OCI-LY7 (cell line): ENCODE measurements around the gene DUS3L. TPM values are rescaled to one million over a fixed set of nuclear protein-coding genes. Genes with fewer than 3 reads are reported as not detected.

Source experiments
- BruUV-seq: library from RNA; stranded (reverse); fragments of 400-500 nt; replicated peaks from 2 replicates; lab custom pipeline; 2021; lab: Mats Ljungman, UMichigan
- CTCF ChIA-PET: fragments of 300-600 bp; sonication (Branson Sonifier 250); formaldehyde crosslinking; loops from one replicate; lab custom pipeline; 2022; ENCODE audit warnings: antibody characterized with exemption; ENCODE audit not compliant: unreplicated experiment; lab: Charles Lee
- POLR2A ChIA-PET: fragments of 300-600 bp; sonication (Branson Sonifier 250); formaldehyde crosslinking; loops from one replicate; lab custom pipeline; 2022; ENCODE audit warnings: antibody characterized with exemption; lab: Charles Lee
- DNase-seq: peaks from one replicate; pipeline ENCODE4 v3.0.0-alpha.2; 2015; ENCODE audit warnings: low spot score
- H2AFZ ChIP-seq: fragments of 200-600 bp; sonication (generic), shearing (Covaris generic); 2 replicates; pipeline ENCODE4 v1.6.1; 2014; ENCODE audit warnings: mild to moderate bottlenecking, antibody characterized with exemption, low read length, moderate library complexity
- H3K27ac ChIP-seq: fragments of 200-600 bp; sonication (generic); 2 replicates; pipeline ENCODE4 v1.5.1; 2014; ENCODE audit warnings: mixed run types, low read depth, mild to moderate bottlenecking, moderate library complexity, low read length, inconsistent platforms; ENCODE audit not compliant: poor library complexity, severe bottlenecking
- H3K36me3 ChIP-seq: fragments of 200-600 bp; sonication (generic); 2 replicates; pipeline ENCODE4 v1.6.1; 2014; ENCODE audit warnings: mild to moderate bottlenecking, antibody characterized with exemption, low read length, moderate library complexity, mixed read lengths; ENCODE audit not compliant: insufficient read depth
- H3K4me1 ChIP-seq: fragments of 200-600 bp; sonication (generic); 2 replicates; pipeline ENCODE4 v1.5.1; 2014; ENCODE audit warnings: mild to moderate bottlenecking, low read length; ENCODE audit not compliant: insufficient read depth, poor library complexity, severe bottlenecking
- H3K4me2 ChIP-seq: fragments of 200-600 bp; sonication (generic); 2 replicates; pipeline ENCODE4 v1.6.1; 2014; ENCODE audit warnings: mild to moderate bottlenecking, low read length
- H3K4me3 ChIP-seq: fragments of 200-600 bp; sonication (generic); 2 replicates; pipeline ENCODE4 v1.5.1; 2014; ENCODE audit warnings: mild to moderate bottlenecking, low read depth, low read length; ENCODE audit not compliant: poor library complexity, severe bottlenecking
- H3K79me2 ChIP-seq: fragments of 200-600 bp; sonication (generic); 2 replicates; pipeline ENCODE4 v1.6.1; 2016; ENCODE audit warnings: low read depth, mild to moderate bottlenecking, low read length, moderate library complexity, mixed read lengths; ENCODE audit not compliant: insufficient read depth
- H3K9me2 ChIP-seq: fragments of 200-600 bp; sonication (generic); 2 replicates; pipeline ENCODE4 v1.6.1; 2016; ENCODE audit warnings: mild to moderate bottlenecking, low read length, mixed read lengths; ENCODE audit not compliant: insufficient read depth
- H3K9me3 ChIP-seq: fragments of 200-600 bp; sonication (generic); 2 replicates; pipeline ENCODE4 v1.6.1; 2014; ENCODE audit warnings: mild to moderate bottlenecking, mixed run types, low read length, mixed read lengths
- H4K20me1 ChIP-seq: fragments of 200-600 bp; sonication (generic); 2 replicates; pipeline ENCODE4 v1.6.1; 2014; ENCODE audit warnings: mild to moderate bottlenecking, antibody characterized with exemption, low read length, moderate library complexity, mixed read lengths; ENCODE audit not compliant: insufficient read depth
- CTCF ChIP-seq: fragments of 200-600 bp; sonication (generic); conservative IDR thresholded peaks from 2 replicates; pipeline ENCODE4 v1.5.1; 2014; ENCODE audit warnings: mild to moderate bottlenecking, antibody characterized with exemption, low read length, moderate library complexity, mixed read lengths
- EZH2phosphoT487 ChIP-seq: fragments of 200-600 bp; sonication (generic); IDR thresholded peaks from 2 replicates; pipeline ENCODE4 v1.6.1; 2018; ENCODE audit warnings: low read depth, borderline replicate concordance, mild to moderate bottlenecking, mixed run types, antibody characterized with exemption, low read length, moderate library complexity, mixed read lengths
- intact Hi-C: fragments of 100-400 bp; cut with micrococcal nuclease; formaldehyde crosslinking; loops from one replicate; pipeline ENCODE4 v1.10.0; 2022; ENCODE audit not compliant: unreplicated experiment
- total RNA-seq, 2 experiments: library from RNA; depleted of rRNA in 1 of 2; stranded (reverse); fragments of >200 nt in 1 of 2; shearing (Covaris generic) in 1 of 2; gene quantifications; 2 replicates each; pipeline ENCODE4 v1.2.3, GENCODE V29; 2014 to 2022

Gene DUS3L
- total RNA-seq, 2 experiments from 2014 or later, result 55.8 to 76.9 TPM

- Histone ChIP-seq H3K27ac (no peak overlapping the region), H4K20me1 (no peaks in the 10 kb centered on the region; the same call in 1 of the 2 replicates), H2AFZ (no peak overlapping the region), H3K9me3 (no peaks in the 10 kb centered on the region), H3K79me2 (no peaks in the 10 kb centered on the region), H3K4me2 (no peak overlapping the region), H3K9me2 (no peaks in the 10 kb centered on the region), H3K4me3 (no peak overlapping the region), H3K36me3 (no peaks in the 10 kb centered on the region), H3K4me1 (no peaks in the 10 kb centered on the region)
- intact Hi-C loops, result no loop called here
- POLR2A ChIA-PET, result no interaction called here
- CTCF ChIA-PET, result no interaction called here
- TF ChIP-seq EZH2phosphoT487 (no peak), CTCF (no peak)
- BruUV-seq, result no TSS peak
- DNase-seq, result no peak
These were observed 48.9 kb downstream of the DUS3L start for GRCh38 chr19:5742051-5742450.

DNA sequence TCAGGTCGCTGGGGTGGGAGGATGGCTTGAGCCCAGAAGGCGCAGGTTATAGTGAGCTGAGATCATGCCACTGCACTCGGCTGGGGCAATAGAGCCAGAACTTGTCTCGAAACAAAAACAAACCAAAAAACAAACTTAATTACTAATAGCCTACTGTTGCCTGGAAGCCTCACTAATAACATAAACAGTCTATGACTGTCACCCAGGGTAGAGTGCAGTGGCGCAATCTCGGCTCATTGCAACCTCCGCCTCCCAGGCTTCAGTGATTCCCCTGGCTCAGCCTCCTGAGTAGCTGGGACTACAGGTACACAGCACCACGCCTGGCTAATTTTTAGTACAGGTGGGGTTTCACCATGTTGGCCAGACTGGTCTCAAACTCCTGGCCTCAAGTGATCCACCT, 52.5 kb downstream of the DUS3L start:
- H3K27ac ChIP-seq, result no peak overlapping the region
- ChIA-PET CTCF (no interaction called here), POLR2A (no interaction called here)
- H3K79me2 ChIP-seq, result no peaks in the 10 kb centered on the region
- TF ChIP-seq EZH2phosphoT487 (no peak), CTCF (no peak)
- H3K4me1 ChIP-seq, result no peaks in the 10 kb centered on the region
- H2AFZ ChIP-seq, result no peak overlapping the region
- BruUV-seq, result no TSS peak
- intact Hi-C loops, result no loop called here
- no peak overlapping the region for H3K4me2 ChIP-seq
- H3K9me3 ChIP-seq, result no peaks in the 10 kb centered on the region
- no peaks in the 10 kb centered on the region for H4K20me1 ChIP-seq
- H3K36me3 ChIP-seq, result no peaks in the 10 kb centered on the region
- no peak overlapping the region for H3K4me3 ChIP-seq
- no peak for DNase-seq
- no peaks in the 10 kb centered on the region for H3K9me2 ChIP-seq

Other genes with a start within 250 kb of the DUS3L start
- 0.41 and 0.60 TPM in 2 replicates for gene TINCR, start 223.2 kb downstream of the DUS3L start, total RNA-seq (2014; rRNA removed; shearing (Covaris generic))
- gene TINCR, start 223.2 kb downstream of the DUS3L start, total RNA-seq (2022), result 1.2 and 2.1 TPM in 2 replicates
- gene SAFB2, start 168.4 kb downstream of the DUS3L start, total RNA-seq (2014; rRNA removed; shearing (Covaris generic)), result 51.7 and 52.8 TPM in 2 replicates
- 103 and 111 TPM in 2 replicates for gene SAFB2, start 168.4 kb downstream of the DUS3L start, total RNA-seq (2022)
- gene SAFB, start 168.1 kb downstream of the DUS3L start, total RNA-seq (2014; rRNA removed; shearing (Covaris generic)), result 68.9 and 79.4 TPM in 2 replicates
- 172 and 177 TPM in 2 replicates for gene SAFB, start 168.1 kb downstream of the DUS3L start, total RNA-seq (2022)
- 102 and 119 TPM in 2 replicates for gene MICOS13, start 110.6 kb downstream of the DUS3L start, total RNA-seq (2014; rRNA removed; shearing (Covaris generic))
- 39.2 and 41.7 TPM in 2 replicates for gene MICOS13, start 110.6 kb downstream of the DUS3L start, total RNA-seq (2022)
- 2.1 and 4.6 TPM in 2 replicates for gene HSD11B1L, start 110.1 kb downstream of the DUS3L start, total RNA-seq (2014; rRNA removed; shearing (Covaris generic))
- 4.6 and 4.9 TPM in 2 replicates for gene HSD11B1L, start 110.1 kb downstream of the DUS3L start, total RNA-seq (2022)
- 1,836 and 1,936 TPM in 2 replicates for gene RPL36, start 100.9 kb downstream of the DUS3L start, total RNA-seq (2014; rRNA removed; shearing (Covaris generic))
- 1,232 and 1,257 TPM in 2 replicates for gene RPL36, start 100.9 kb downstream of the DUS3L start, total RNA-seq (2022)
- gene LONP1, start 71.0 kb downstream of the DUS3L start, total RNA-seq (2014; rRNA removed; shearing (Covaris generic)), result 170 and 191 TPM in 2 replicates
- 248 and 280 TPM in 2 replicates for gene LONP1, start 71.0 kb downstream of the DUS3L start, total RNA-seq (2022)
- not detected in 2 replicates for gene CATSPERD, start 70.5 kb downstream of the DUS3L start, total RNA-seq (2014; rRNA removed; shearing (Covaris generic))
- gene CATSPERD, start 70.5 kb downstream of the DUS3L start, total RNA-seq (2022), result 0.26 TPM in 1 of 2 replicates, not detected in the other
- gene PRR22, start 6.4 kb downstream of the DUS3L start, total RNA-seq (2014; rRNA removed; shearing (Covaris generic)), result 4.9 and 6.1 TPM in 2 replicates
- 10.5 and 10.6 TPM in 2 replicates for gene PRR22, start 6.4 kb downstream of the DUS3L start, total RNA-seq (2022)
- 3.2 and 3.9 TPM in 2 replicates for gene NRTN, start 13.9 kb upstream of the DUS3L start, total RNA-seq (2014; rRNA removed; shearing (Covaris generic))
- 0.49 and 1.0 TPM in 2 replicates for gene NRTN, start 13.9 kb upstream of the DUS3L start, total RNA-seq (2022)
- gene FUT6, start 48.5 kb upstream of the DUS3L start, total RNA-seq (2014; rRNA removed; shearing (Covaris generic)), result not detected in 2 replicates
- not detected in 2 replicates for gene FUT6, start 48.5 kb upstream of the DUS3L start, total RNA-seq (2022)
- 0.47 and 0.98 TPM in 2 replicates for gene FUT3, start 60.3 kb upstream of the DUS3L start, total RNA-seq (2014; rRNA removed; shearing (Covaris generic))
- gene FUT3, start 60.3 kb upstream of the DUS3L start, total RNA-seq (2022), result 0.63 TPM in 1 of 2 replicates, not detected in the other
- 0.09 and 0.93 TPM in 2 replicates for gene FUT5, start 79.4 kb upstream of the DUS3L start, total RNA-seq (2014; rRNA removed; shearing (Covaris generic))
- gene FUT5, start 79.4 kb upstream of the DUS3L start, total RNA-seq (2022), result 0.25 and 0.37 TPM in 2 replicates
- 217 and 293 TPM in 2 replicates for gene NDUFA11, start 112.6 kb upstream of the DUS3L start, total RNA-seq (2014; rRNA removed; shearing (Covaris generic))
- gene NDUFA11, start 112.6 kb upstream of the DUS3L start, total RNA-seq (2022), result 248 and 280 TPM in 2 replicates
- gene VMAC, start 113.7 kb upstream of the DUS3L start, total RNA-seq (2014; rRNA removed; shearing (Covaris generic)), result 6.6 and 6.8 TPM in 2 replicates
- 6.0 and 7.9 TPM in 2 replicates for gene VMAC, start 113.7 kb upstream of the DUS3L start, total RNA-seq (2022)
- 5.6 and 8.1 TPM in 2 replicates for gene CAPS, start 123.1 kb upstream of the DUS3L start, total RNA-seq (2014; rRNA removed; shearing (Covaris generic))
- gene CAPS, start 123.1 kb upstream of the DUS3L start, total RNA-seq (2022), result 11.0 and 12.9 TPM in 2 replicates
- 63.7 and 74.3 TPM in 2 replicates for gene RANBP3, start 187.0 kb upstream of the DUS3L start, total RNA-seq (2014; rRNA removed; shearing (Covaris generic))
- 90.2 and 99.9 TPM in 2 replicates for gene RANBP3, start 187.0 kb upstream of the DUS3L start, total RNA-seq (2022)